GM12878 (cell line): ENCODE results near the gene POLG. TPM values are rescaled to one million over a fixed set of nuclear protein-coding genes. Genes with fewer than 3 reads are reported as not detected.

ENCODE experiments used
- ATAC-seq: fragments of 200-7000 bp; cut with Tn5 transposase; 3 replicates; pipeline ENCODE4 v1.9.1; 2020; ENCODE audit warnings: mild to moderate bottlenecking, moderate library complexity
- BruUV-seq: library from RNA; stranded (reverse); fragments of 400-500 nt; replicated peaks from 2 replicates; lab custom pipeline; 2021; lab: Mats Ljungman, UMichigan
- CTCF ChIA-PET: fragments of 300-600 bp; sonication (Branson Sonifier 250); formaldehyde crosslinking; extraction: SDS; loops from one replicate; lab custom pipeline; 2021; ENCODE audit warnings: inconsistent platforms; lab: Yijun Ruan, JAX
- POLR2A ChIA-PET: fragments of 350-600 bp; formaldehyde crosslinking; extraction: SDS; loops from one replicate; lab custom pipeline; 2021; ENCODE audit warnings: inconsistent platforms; lab: Charles Lee
- RAD21 ChIA-PET: fragments of 300-600 bp; sonication (Branson Sonifier 250); formaldehyde crosslinking; loops from one replicate; lab custom pipeline; 2023; ENCODE audit warnings: antibody characterized with exemption; ENCODE audit not compliant: unreplicated experiment; lab: Charles Lee
- SMC1A ChIA-PET: fragments of 300-600 bp; sonication (Branson Sonifier 250); formaldehyde crosslinking; loops from one replicate; lab custom pipeline; 2023; ENCODE audit not compliant: unreplicated experiment, uncharacterized antibody; lab: Charles Lee
- DNase-seq: peaks from one replicate; pipeline ENCODE4 v3.0.0-alpha.2; 2011; ENCODE audit warnings: low read depth, low spot score
- FAIRE-seq: peaks from 3 replicates; lab custom pipeline; 2011; peaks lifted over from hg19 to GRCh38; lab: Jason Lieb, UNC
- H2AFZ ChIP-seq: 2 replicates; pipeline ENCODE4 v1.6.0; 2011; ENCODE audit warnings: low read depth, low read length, control low read depth; ENCODE audit not compliant: control insufficient read depth
- H3K27ac ChIP-seq: 2 replicates; pipeline ENCODE4 v1.5.1; 2011; ENCODE audit warnings: control low read depth; ENCODE audit not compliant: control insufficient read depth, insufficient read depth
- H3K27me3 ChIP-seq, 2 experiments: replicated peaks in 1 of 2; 2 replicates each; pipeline versions ENCODE4 v1.6.0 to v1.6.1; 2011; ENCODE audit warnings: low read length in 1 of 2; ENCODE audit not compliant: control insufficient read depth in 2 of 2, insufficient read depth in 2 of 2
- H3K36me3 ChIP-seq, 2 experiments: 2 replicates each; pipeline ENCODE4 v1.5.1; 2011; ENCODE audit warnings: low read length in 1 of 2; ENCODE audit not compliant: control insufficient read depth in 2 of 2, insufficient read depth in 2 of 2
- H3K4me1 ChIP-seq: 2 replicates; pipeline ENCODE4 v1.6.1; 2011; ENCODE audit warnings: mild to moderate bottlenecking, low read length, moderate library complexity, mixed read lengths; ENCODE audit not compliant: control insufficient read depth, insufficient read depth
- H3K4me2 ChIP-seq: 2 replicates; pipeline ENCODE4 v1.6.0; 2011; ENCODE audit warnings: control low read depth; ENCODE audit not compliant: control insufficient read depth, insufficient read depth
- H3K4me3 ChIP-seq: fragments of 200-600 bp; sonication (generic); 2 replicates; pipeline ENCODE4 v1.5.1; 2016
- H3K79me2 ChIP-seq: 2 replicates; pipeline ENCODE4 v1.6.0; 2011; ENCODE audit warnings: low read length; ENCODE audit not compliant: control insufficient read depth, insufficient read depth
- H3K9ac ChIP-seq: 2 replicates; pipeline ENCODE4 v1.8.0; 2011; ENCODE audit warnings: low read length, control low read depth, mixed read lengths; ENCODE audit not compliant: control insufficient read depth, insufficient read depth
- H3K9me3 ChIP-seq: replicated peaks from 3 replicates; pipeline ENCODE4 v1.5.1; 2011; ENCODE audit warnings: mild to moderate bottlenecking, low read length; ENCODE audit not compliant: control insufficient read depth, insufficient read depth
- H4K20me1 ChIP-seq: 2 replicates; pipeline ENCODE4 v1.6.0; 2011; ENCODE audit not compliant: control insufficient read depth, insufficient read depth
- ATF2 ChIP-seq: IDR thresholded peaks from 2 replicates; pipeline ENCODE4 v1.6.1; 2012; ENCODE audit warnings: low read length, inconsistent platforms
- BMI1 ChIP-seq: fragments of 450-650 bp; IDR thresholded peaks from 2 replicates; pipeline ENCODE4 v1.6.1; 2016; ENCODE audit warnings: mild to moderate bottlenecking, moderate library complexity, borderline replicate concordance
- CTCF ChIP-seq, 3 experiments: IDR thresholded peaks in 2 of 3; conservative IDR thresholded peaks in 1 of 3; 2 replicates each; pipeline ENCODE4 v1.5.1; 2011; ENCODE audit warnings: low read depth in 3 of 3, low read length in 3 of 3, mild to moderate bottlenecking in 3 of 3, control low read depth in 2 of 3, moderate library complexity in 2 of 3, inconsistent platforms in 1 of 3, mixed read lengths in 1 of 3; ENCODE audit not compliant: control insufficient read depth in 2 of 3, insufficient read depth in 1 of 3; ENCODE audit errors: extremely low read depth in 1 of 3
- ETV6 ChIP-seq, 2 experiments: fragments of 450-650 bp in 1 of 2; IDR thresholded peaks in 1 of 2; conservative IDR thresholded peaks in 1 of 2; 2 replicates each; pipeline ENCODE4 v1.6.1; 2014; ENCODE audit warnings: antibody characterized with exemption in 1 of 2, borderline replicate concordance in 1 of 2, low read depth in 1 of 2, mild to moderate bottlenecking in 1 of 2, moderate library complexity in 1 of 2
- HCFC1 ChIP-seq: fragments of 150-350 bp; IDR thresholded peaks from 2 replicates; pipeline ENCODE4 v1.6.1; 2014; ENCODE audit warnings: low read length
- MTA2 ChIP-seq: fragments of 450-650 bp; IDR thresholded peaks from 2 replicates; pipeline ENCODE4 v1.6.1; 2016; ENCODE audit warnings: low read depth, mild to moderate bottlenecking, moderate library complexity
- NR2F1 ChIP-seq: fragments of 450-650 bp; conservative IDR thresholded peaks from 2 replicates; pipeline ENCODE4 v1.6.1; 2017; ENCODE audit warnings: mild to moderate bottlenecking
- PBX3 ChIP-seq: IDR thresholded peaks from 2 replicates; pipeline ENCODE4 v1.6.1; 2011; ENCODE audit warnings: mild to moderate bottlenecking, low read depth, low read length, moderate library complexity; ENCODE audit not compliant: insufficient replicate concordance
- SPI1 ChIP-seq: IDR thresholded peaks from 2 replicates; pipeline ENCODE4 v1.6.1; 2011; ENCODE audit warnings: low read depth, mild to moderate bottlenecking, low read length, moderate library complexity, borderline replicate concordance; ENCODE audit not compliant: insufficient read depth
- SREBF1 ChIP-seq: IDR thresholded peaks from 2 replicates; pipeline ENCODE4 v1.6.1; 2012; ENCODE audit warnings: mild to moderate bottlenecking, low read length
- STAT1 ChIP-seq: fragments of 450-650 bp; conservative IDR thresholded peaks from 2 replicates; pipeline ENCODE4 v1.6.1; 2014; ENCODE audit warnings: antibody characterized with exemption, mild to moderate bottlenecking
- USF1 ChIP-seq: IDR thresholded peaks from 2 replicates; pipeline ENCODE4 v1.6.1; 2011; ENCODE audit warnings: borderline replicate concordance, low read depth, mild to moderate bottlenecking, moderate library complexity, mixed read lengths, low read length; ENCODE audit not compliant: insufficient read depth; ENCODE audit errors: extremely low read length
- ZBTB11 ChIP-seq: fragments of 450-650 bp; formaldehyde crosslinking; IDR thresholded peaks from 2 replicates; pipeline ENCODE4 v1.5.0; 2022; ENCODE audit warnings: mild to moderate bottlenecking, missing genetic modification characterization
- WGBS: methylation state at CpG from one replicate; pipeline ENCODE4 v1.1.6; 2016; ENCODE audit warnings: low lambda C conversion rate; ENCODE audit not compliant: insufficient replicate concordance, insufficient coverage; ENCODE audit errors: missing lambda C conversion rate; 5-methylcytosine and 5-hydroxymethylcytosine counted together
- in situ Hi-C: fragments of 300-500 bp; cut with MboI; formaldehyde crosslinking; loops from 9 replicates; pipeline ENCODE4 v1.14.3; 2018; ENCODE audit warnings: mixed read lengths
- intact Hi-C: fragments of 100-400 bp; cut with micrococcal nuclease; formaldehyde crosslinking; loops from one replicate; pipeline ENCODE4 v1.14.2; 2022; ENCODE audit not compliant: unreplicated experiment
- polyA plus RNA-seq, 11 experiments: library from polyadenylated mRNA; depleted of rRNA in 4 of 11; unstranded in 6 of 11; stranded (reverse) in 5 of 11; fragments of >200 nt; fragmentation: Nextera tagmentation in 4 of 11; fragmentation: Illumina TruSeq in 1 of 11; extraction: Ambion mirVana in 4 of 11; extraction: Trizol in 1 of 11; gene quantifications; 1 replicate in 1 of 11; 2 replicates in 10 of 11; pipeline versions ENCODE4 v1.2.1 to v1.2.3, GENCODE V29; 2011 to 2016; ENCODE audit warnings: inconsistent platforms in 2 of 11, missing spikeins in 2 of 11, low read depth in 1 of 11
- total RNA-seq, 4 experiments: library from RNA; depleted of rRNA in 3 of 4; stranded (reverse); fragments of >200 nt in 3 of 4; fragmentation: Illumina TruSeq in 1 of 4; extraction: Trizol in 1 of 4; gene quantifications; 2 replicates each; pipeline versions ENCODE4 v1.2.1 to v1.2.3, GENCODE V29; 2013 to 2021

POLG gene
- total and polyA plus RNA-seq, 10 of the 15 experiments (the other 5 are each of a cell fraction or from before 2014, with no cell fraction given) = 14.8 to 71.1 (median 33.0) TPM

- Histone ChIP-seq H3K4me3 (no peak overlapping the region), H3K27ac (no peak overlapping the region), H3K36me3 (peaks cover 33 to 41% of the 10 kb centered on the region in 2 experiments), H3K9ac (no peak overlapping the region), H2AFZ (no peak overlapping the region), H3K9me3 (no peaks in the 10 kb centered on the region), H3K4me2 (no peak overlapping the region), H3K4me1 (no peaks in the 10 kb centered on the region; the same call in 1 of the 2 replicates), H4K20me1 (no peaks in the 10 kb centered on the region), H3K79me2 (no peaks in the 10 kb centered on the region), H3K27me3 (no peaks in the 10 kb centered on the region)
- CTCF ChIA-PET = interaction anchor here (0.6 to 1.3 kb wide), 2 partner anchors 18 to 21 kb away, joined by 3 read pairs; no protein-coding TSS in a partner anchor
- no peak for ATAC-seq
- FAIRE-seq = no peak
- POLR2A ChIA-PET = no interaction called here
- intact Hi-C loops (no loop called here), in situ Hi-C loops (no loop called here)
- 100% methylated on average over 2 of the region's 2 CpGs for WGBS
- no peak for DNase-seq
- no TSS peak for BruUV-seq
- RAD21 ChIA-PET = no interaction called here
- SMC1A ChIA-PET = interaction anchor here (0.9 to 1.0 kb wide), 2 partner anchors 14 to 109 kb away, joined by 3 read pairs; no protein-coding TSS in a partner anchor
- TF ChIP-seq HCFC1 (no peak), MTA2 (no peak), SREBF1 (no peak), STAT1 (no peak), USF1 (no peak), ETV6 (conservative IDR thresholded peaks at IDR 0.05 in 1 of 2, IDR thresholded peaks at IDR 0.05 in 1 of 2; ENCODE audit: borderline replicate concordance in 1 of 2, low read depth in 1 of 2) (no peak), ZBTB11 (CRISPR knock-in tag) (no peak), ATF2 (no peak), NR2F1 (no peak), CTCF (IDR thresholded peaks at IDR 0.05 in 2 of 3, conservative IDR thresholded peaks at IDR 0.05 in 1 of 3; ENCODE audit: control insufficient read depth in 2 of 3, extremely low read depth in 1 of 3, insufficient read depth in 1 of 3, low read depth in 3 of 3, low read length in 3 of 3) (no peak), PBX3 (no peak), SPI1 (no peak), BMI1 (no peak)
Observed at GRCh38 chr15:89315375-89315929, 19.2 kb downstream of the POLG start.
